SW 1271 (cell line): ENCODE data around the gene YWHAG.
A peak's percentile ranks its signal among the peaks of the same experiment; 100 is the strongest.
"Not testable (repeated sequence)": the region's sequence is repeated elsewhere in the genome, so short reads cannot be mapped to it uniquely, and the experiment has no call there.

ENCODE experiments used
- DNase-seq, 2 experiments: peaks; one replicate each; lab custom pipeline; 2025; lab: John Stamatoyannopoulos, UW

YWHAG gene

DNA sequence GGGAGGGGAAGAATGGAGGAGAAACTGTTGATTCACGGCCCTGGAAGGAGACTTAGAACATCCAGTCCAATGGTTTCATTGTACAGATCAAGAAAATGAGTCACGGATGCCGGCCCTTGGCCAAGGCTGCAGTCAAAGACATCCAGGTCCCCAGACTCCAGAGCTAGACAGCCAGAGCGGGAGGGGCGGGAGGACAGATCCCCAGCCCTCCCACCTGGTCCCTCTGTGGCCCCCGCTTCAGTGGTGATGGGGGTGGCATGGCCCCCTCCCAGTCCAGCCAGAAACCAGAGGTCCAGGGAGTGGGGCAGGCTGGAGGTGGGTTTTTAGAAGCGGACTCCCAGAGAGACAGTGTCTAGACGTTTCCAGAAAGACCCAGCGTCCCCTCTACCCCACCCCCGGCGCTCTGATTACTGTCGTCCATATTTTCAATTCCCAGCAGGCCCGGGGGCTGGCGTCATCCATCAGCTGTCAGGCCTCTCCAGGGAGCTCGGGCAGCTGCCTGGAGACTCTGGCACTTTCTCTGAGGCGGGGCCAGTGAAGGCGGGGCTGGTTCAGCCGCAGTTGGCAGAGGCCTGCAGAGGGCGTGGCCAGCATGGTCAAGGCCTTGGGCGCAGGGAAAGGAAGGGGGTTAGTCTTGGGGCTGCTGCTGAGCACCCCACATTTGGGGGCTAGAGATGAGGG lies 64.3 kb downstream of the YWHAG start:
- peak; percentile 30 to 79 for DNase-seq

GRCh38 chr7:76293407-76293901 lies 65.3 kb downstream of the YWHAG start:
- DNase-seq, result no peak

GRCh38 chr7:76292911-76293310 lies 65.9 kb downstream of the YWHAG start:
- DNase-seq, result not testable (repeated sequence)

DNA sequence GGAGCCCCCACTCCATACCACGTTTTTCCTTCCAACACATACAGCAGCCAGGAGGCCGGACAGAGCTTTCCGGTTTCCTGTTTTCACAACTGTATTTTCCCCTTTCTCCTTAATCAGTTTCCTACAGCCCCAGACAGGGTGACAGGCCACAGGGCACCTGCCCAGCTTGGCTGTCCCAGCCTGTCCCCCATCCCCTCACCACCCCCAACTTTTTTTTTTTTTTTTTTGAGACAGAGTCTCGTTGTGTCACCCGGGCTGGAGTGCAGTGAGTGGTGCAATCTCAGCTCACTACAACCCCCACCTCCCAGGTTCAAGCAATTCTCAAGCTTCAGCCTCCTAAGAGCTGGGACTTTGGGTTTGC lies 66.6 kb downstream of the YWHAG start:
- DNase-seq, result peak in 1 of 2 experiments; percentile 50

DNA sequence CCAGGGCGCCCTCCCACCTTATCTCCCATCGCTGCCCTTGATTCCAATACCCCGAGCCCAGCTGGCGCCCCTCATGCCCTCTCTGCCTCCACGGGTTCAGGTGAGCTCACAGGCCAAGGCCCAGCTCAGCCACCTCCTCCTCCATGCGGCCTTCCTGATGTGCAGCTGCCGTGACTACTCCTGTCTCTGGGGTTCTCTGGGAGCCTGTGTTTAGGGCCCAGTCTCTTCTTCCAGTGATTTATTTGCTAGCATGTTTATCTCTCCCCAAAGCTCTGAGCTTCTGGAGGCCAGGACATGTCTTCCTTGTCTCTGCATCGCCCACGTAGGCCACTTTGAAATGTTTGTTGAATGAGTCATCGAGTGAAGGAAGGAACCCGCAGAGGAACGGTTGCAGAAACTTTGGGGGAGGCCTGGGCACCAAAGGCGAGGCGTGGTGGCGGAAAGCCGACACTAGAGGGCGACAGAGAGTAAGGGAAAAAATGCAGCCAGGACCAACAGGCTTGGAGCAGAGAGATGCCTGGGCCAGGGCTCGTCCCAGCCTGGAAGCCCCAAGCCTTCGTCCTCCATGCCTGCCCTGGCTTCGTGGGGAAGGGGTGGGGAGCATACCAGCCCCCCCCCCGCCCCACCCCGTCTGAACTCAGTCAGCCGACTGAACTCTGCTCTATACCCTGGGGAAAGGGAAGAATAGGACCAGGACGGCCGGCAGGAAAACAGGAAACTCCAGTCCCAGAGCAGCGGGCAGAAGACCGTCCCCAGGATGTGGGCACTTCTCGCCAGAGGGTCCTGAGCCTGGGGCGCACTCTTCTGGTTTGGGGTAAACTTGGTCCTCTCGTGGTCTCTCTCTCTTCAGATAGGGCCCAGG lies 67.2 kb downstream of the YWHAG start:
- DNase-seq, result peak; percentile 95 to 97

DNA sequence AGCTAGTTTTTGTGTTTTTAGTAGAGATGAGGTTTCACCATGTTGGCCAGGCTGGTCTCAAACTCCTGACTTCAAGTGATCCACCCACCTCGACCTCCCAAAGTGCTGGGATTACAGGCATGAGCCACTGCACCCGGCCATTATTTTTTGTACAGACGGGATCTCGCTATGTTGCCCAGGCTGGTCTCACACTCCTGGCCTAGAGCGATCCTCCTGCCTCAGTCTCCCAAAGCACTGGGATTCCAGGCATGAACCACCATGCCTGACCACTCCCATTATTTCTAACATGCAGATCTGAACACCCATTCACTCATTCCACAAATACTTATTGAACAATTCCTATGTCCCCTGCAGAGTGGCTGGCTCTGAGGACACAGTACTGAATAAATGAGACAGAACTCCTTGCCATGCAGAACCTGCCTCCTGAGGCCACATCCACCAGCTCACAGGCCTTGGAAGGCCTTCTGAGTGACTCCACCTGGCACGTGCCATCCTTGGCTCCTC lies 67.9 kb downstream of the YWHAG start:
- not testable (repeated sequence) for DNase-seq

- DNase-seq, result no peak
These were observed 71.9 kb downstream of the YWHAG start for GRCh38 chr7:76286842-76287403.

DNA sequence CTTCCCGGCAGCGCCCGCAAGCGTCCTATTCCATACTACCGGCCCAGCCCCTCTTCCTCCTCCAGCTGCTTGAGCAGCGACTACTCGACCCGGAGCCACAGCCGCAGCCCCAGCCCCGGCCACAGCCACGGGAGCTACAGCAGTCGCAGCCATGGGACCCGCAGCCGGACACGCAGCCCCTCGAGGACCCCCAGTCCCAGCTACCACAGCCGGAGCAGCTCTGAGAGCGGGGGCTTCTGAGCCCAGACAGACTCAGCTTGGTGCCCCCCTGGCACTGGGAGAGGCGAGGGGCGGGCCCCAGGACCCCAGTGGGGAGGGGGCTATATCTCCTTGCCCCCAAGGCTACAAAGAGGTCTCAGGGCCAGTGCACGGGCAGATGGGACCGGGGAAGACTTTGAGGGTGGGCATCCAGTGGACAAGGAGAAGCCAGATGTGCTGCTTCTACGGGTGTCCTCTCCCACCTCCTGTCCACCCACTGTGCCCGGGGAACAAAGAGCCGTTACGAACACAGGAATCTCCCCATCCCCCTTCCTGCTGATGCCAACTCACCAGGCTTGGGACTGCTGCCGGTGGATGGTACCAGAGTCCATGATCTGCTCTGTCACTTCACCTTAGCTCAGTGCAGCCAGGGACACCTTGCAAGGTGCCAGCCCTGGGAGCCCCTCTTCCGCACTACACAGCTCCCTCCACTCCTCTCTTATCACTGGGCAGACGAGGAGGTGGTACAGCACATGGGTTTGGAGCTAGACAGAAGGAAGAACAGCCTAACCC lies 73.0 kb downstream of the YWHAG start:
- DNase-seq, result no peak

- DNase-seq, result no peak
These were observed 75.3 kb downstream of the YWHAG start for GRCh38 chr7:76283254-76284159.

GRCh38 chr7:76282344-76283253 lies 76.2 kb downstream of the YWHAG start:
- no peak for DNase-seq

DNA sequence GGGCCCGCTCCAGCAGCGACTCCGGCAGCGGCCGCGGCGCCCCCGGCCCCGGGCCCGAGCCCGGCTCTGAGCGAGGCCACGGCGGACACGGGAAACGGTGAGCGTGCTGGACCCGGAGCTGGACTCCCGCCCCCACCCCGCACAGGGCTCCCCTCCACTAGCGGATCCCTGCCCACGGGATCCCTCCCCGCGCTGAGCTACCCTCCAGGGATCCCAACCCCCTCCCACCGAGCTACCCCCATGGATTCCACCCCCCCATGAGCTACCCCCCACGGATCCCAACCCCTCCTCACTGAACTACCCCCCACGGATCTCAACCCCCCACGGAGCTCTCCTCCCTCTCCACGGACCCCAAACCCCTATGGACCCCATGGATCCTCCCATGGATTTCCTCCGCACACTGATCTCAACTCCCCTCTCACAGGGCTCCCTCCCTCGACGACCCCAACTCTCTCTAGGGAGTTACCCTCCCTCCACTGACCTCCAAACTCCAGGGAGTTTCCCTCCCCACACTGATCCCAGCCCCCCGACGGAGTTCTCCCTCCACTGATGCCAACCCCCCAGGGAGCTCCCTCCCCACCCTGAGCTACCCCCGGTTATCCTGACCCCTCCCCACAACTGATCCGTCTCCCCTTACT lies 77.0 kb downstream of the YWHAG start:
- DNase-seq, result no peak

- no peak for DNase-seq
These were observed 77.6 kb downstream of the YWHAG start for GRCh38 chr7:76281006-76281705.

GRCh38 chr7:76280408-76280807 lies 78.4 kb downstream of the YWHAG start:
- no peak for DNase-seq

DNA sequence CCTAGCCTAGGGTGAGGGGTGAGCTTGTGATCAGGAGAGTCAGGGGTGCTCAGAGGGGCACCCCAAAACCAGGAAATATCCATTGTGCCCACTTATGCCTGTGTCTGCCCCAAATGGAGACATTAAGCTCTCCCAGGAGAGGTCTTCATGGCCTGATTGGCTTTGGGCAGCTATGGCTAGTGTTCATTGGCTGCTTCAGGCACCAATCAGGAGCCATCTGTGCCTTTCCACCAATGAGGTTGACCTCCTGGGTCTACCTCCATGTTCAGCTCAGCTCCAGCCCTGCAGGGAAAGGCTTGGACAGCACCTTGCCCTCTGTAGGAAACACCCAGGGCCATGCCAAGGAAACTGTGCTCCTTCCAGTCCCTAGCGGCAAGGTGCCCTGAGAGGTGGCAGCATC lies 80.3 kb downstream of the YWHAG start:
- no peak for DNase-seq
